ENCODE results near the gene DOC2B. TPM values are rescaled to one million over a fixed set of nuclear protein-coding genes. Genes with fewer than 3 reads are reported as not detected.
A peak's percentile ranks its signal among the peaks of the same experiment; 100 is the strongest.
"Not testable (repeated sequence)": the region's sequence is repeated elsewhere in the genome, so short reads cannot be mapped to it uniquely, and the experiment has no call there.

The DOC2B gene
- total RNA-seq, 1 donor from 2014 or later: 3.4 TPM

- DNase-seq: peak; percentile 24
- intact Hi-C loops (cut with DNase I); ATAC-seq (ENCODE audit: poor library complexity): not testable (repeated sequence)
Observed at GRCh38 chr17:139401-140205, 41.8 kb downstream of the DOC2B start.

GRCh38 chr17:137166-137807 is 44.2 kb downstream of the DOC2B start, which contains the start of gene SCGB1C2:
SCGB1C2 (plus strand) TSS chr17:137569; CDS start chr17:137591, 22 bp downstream.
- DNase-seq; ATAC-seq (ENCODE audit: poor library complexity); intact Hi-C loops (cut with DNase I): not testable (repeated sequence)

DNA sequence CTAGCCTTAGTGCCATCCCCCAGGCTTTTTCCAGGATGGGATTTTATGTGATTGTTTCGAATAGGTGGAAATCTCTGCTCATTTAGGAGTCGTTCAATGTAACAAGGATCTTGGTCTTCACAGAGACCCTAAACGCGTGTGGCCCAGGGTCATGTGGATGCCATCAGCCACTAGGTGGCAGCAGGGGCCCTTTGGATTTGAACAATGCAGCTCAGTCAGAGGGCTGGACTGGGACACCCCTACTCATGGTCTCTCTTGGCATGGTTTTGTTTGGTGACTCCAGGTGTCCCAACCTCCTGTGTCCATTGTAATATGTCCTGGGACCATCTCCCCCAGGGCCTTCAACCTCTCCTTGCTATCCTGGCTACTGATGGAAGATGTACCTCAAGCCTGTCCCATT is 44.9 kb downstream of the DOC2B start:
- DNase-seq (peak; percentile 88), ATAC-seq (ENCODE audit: poor library complexity) (peak; percentile 94)
- intact Hi-C loops (cut with DNase I): not testable (repeated sequence)

GRCh38 chr17:135895-136294 is 45.6 kb downstream of the DOC2B start:
- DNase-seq; ATAC-seq (ENCODE audit: poor library complexity); intact Hi-C loops (cut with DNase I): not testable (repeated sequence)

- intact Hi-C loops (cut with DNase I); ATAC-seq (ENCODE audit: poor library complexity); DNase-seq: not testable (repeated sequence)
Observed at GRCh38 chr17:135022-135421, 46.4 kb downstream of the DOC2B start.

DNA sequence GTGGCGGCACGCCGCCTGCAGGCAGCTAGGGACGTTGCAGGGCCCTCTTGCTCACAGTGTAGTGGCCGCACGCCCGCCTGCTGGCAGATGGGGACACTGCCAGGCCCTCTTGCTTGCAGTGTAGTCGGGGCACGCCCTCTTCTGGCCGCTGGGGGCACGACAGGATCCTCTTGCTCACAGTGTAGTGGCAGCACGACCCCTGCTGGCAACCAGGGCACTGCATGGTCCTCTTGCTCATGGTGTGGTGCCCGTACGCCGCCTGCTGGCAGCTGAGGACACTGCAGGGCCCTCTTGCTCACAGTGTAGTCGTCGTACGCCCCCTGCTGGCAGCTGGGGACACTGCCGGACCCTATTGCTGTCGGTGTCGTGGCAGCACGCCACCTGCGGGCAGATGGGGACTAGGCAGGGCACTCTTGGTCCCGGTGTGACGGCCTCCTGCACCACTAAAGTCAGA is 47.1 kb downstream of the DOC2B start:
- ATAC-seq (ENCODE audit: poor library complexity) (peak; percentile 58), DNase-seq (peak; percentile 44)
- intact Hi-C loops (cut with DNase I): not testable (repeated sequence)

DNA sequence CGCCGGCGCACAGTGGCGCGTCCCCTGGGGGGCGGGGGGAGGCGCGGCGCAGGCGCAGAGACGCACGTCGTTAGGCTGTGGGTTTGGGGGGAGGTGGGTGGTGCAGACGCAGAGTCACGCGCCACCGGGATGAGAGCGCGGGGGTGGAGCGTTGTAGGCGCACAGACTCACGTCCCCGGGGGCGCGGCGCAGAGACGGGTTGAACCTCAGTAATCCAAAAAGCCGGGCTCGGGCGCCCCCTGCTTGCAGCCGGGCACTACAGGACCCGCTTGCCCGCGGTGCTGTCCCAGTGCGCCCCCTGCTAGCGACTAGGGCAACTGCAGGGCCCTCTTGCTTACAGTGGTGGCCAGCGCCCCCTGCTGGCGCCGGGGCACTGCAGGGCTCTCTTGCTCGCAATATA is 47.5 kb downstream of the DOC2B start:
- peak; percentile 10 for ATAC-seq (ENCODE audit: poor library complexity)
- peak; percentile 33 for DNase-seq
- intact Hi-C loops (cut with DNase I): not testable (repeated sequence)

GRCh38 chr17:118339-118917 is 63.0 kb downstream of the DOC2B start:
- DNase-seq; intact Hi-C loops (cut with DNase I); ATAC-seq (ENCODE audit: poor library complexity): not testable (repeated sequence)

DNA sequence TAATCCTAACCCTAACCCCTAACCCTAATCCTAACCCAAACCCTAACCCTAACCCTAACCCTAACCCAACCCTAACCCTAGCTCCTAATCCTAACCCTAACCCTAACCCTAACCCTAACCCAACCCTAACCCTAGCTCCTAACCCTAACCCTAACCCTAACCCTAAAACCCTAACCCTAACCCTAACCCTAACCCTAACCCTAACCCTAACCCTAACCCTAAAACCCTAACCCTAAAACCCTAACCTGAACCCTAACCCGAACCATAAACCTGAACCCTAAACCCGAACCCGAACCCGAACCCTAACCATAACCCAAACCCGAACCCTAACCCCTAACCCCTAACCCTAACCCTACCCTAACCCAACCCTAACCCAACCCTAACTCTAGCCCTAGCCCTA is 68.3 kb downstream of the DOC2B start:
- DNase-seq; ATAC-seq (ENCODE audit: poor library complexity); intact Hi-C loops (cut with DNase I): not testable (repeated sequence)

Other genes starting within 250 kb of the DOC2B start
- not detected for gene SCGB1C2, start 44.1 kb downstream of the DOC2B start, total RNA-seq
- 4.6 TPM for gene RPH3AL, start 171.2 kb upstream of the DOC2B start, total RNA-seq

All from Right ventricle myocardium superior (tissue), 1 donor.